HG03520 (cell line): ENCODE measurements around the gene DSE.

ENCODE experiments used
- ATAC-seq: cut with Tn5 transposase; IDR thresholded peaks from one replicate; pipeline ENCODE4 v1.9.1; 2021; ENCODE audit warnings: mild to moderate bottlenecking, moderate library complexity; ENCODE audit not compliant: unreplicated experiment

Gene DSE

DNA sequence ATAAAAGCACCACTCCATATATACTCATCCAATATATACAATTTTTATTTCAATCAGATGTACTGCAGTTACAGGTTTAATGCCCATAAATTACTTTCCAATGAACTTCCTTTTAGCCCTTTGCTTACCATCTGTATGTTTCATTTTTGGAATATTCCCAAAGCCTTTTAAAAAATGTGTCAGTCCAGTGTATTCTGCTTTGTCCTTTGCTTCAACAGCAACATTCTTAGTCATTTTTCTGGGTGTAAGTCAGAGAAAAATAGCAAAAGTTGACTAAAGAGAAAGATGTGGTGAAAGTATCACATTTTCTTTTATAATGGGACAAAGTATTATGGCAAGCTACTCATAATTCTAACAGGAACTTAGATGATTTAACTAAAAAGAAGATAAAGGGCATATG lies 15.2 kb downstream of the DSE start:
- no peak for ATAC-seq

GRCh38 chr6:116386581-116387299 lies 16.0 kb downstream of the DSE start:
- peak; percentile 29 for ATAC-seq

DNA sequence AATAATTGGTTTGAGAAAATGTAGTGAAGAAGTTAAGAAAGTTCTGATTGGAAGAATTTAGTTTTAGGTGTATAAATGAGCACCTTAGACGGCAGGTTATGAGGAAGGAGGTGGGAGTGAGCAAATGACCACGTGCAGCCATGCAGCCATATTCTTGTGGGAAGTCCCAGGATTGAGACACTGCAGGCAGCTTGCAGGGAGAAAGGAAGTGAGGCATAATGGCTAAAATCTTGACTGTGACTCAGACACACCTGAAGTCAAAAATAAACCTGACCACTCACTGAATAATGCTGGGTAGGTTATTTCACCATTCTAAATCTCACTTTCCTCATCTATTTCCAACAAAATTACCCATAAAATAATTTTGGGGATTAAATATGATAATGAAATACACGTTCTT lies 16.6 kb downstream of the DSE start:
- ATAC-seq, result peak; percentile 44

DNA sequence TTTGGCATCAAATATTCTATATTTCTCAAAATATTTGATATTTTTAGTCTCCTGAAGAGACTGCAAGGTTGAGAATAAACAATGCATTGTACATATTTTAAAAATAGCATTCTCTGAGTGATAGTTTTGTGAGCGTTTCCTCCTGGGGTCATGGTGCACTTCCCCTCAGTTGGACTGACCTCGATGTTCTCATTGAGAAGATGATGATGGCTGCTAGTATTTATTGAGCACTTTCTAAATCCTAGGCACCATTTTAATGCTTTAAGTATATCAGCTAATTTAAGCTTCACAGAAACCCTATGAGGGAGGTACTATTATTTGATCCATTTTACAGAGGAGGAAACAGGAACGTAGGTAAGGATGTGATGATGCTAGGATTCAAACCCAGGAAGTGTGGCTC lies 18.2 kb downstream of the DSE start:
- ATAC-seq, result no peak

DNA sequence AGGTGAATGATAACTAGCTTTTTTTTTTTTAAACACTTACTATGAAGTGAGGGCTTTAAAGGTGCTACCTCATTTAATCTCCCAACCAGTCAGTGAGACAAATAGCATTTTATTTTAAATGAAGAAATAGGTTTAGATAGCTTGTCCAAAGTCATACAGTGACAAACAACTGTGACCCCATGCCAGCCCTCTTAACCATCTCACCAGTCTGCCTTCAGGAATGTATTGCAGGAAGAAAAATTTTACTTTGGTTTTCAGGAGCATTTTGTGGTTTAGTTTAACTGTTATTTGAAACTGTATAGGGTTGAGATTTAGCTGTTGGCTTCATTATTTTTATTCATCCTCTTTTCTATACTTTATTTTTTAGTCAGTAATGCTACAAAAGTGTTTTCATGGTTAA lies 18.6 kb downstream of the DSE start:
- ATAC-seq, result no peak

- peak; percentile 39 for ATAC-seq
These were observed 19.8 kb downstream of the DSE start for GRCh38 chr6:116390581-116390980.

- no peak for ATAC-seq
These were observed 21.6 kb downstream of the DSE start for GRCh38 chr6:116392132-116393013.

DNA sequence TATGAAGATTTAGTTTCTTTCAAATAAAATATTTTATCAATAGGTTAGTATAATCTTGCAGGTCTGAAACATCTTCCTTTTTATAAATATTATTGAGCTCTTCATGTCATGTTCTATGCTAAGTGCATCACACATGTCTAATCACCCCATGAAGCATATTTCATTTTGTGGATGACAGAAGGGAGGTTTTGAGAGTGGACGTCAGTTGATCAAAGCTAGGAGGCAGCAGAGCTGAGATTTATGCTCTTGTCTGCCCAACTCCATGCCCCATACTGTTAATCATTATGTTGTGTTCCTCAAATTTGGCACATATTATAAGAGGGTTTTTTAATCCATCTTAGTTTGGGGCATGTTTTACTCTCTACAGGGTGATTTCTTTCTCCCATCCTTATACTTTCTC lies 22.7 kb downstream of the DSE start:
- ATAC-seq, result peak; percentile 31

DNA sequence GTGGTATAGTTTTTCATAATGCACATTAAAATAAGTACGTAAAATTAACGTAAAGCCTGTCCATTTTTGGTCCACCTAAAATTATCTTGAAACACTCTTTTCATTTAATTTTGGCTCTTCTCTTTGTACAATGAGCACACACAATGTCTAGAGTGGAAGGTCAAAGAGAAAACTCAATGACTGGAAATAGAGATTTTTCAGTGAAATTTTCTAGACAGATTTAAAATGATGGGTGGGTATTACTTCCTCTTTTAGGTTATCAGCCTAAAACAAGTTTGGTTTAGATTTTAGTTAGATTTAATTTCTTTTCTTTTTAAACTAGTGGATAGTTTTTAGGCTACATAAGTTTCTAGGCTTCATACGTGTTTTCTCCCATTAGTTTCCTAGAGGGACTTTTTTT lies 24.9 kb downstream of the DSE start:
- ATAC-seq, result no peak

DNA sequence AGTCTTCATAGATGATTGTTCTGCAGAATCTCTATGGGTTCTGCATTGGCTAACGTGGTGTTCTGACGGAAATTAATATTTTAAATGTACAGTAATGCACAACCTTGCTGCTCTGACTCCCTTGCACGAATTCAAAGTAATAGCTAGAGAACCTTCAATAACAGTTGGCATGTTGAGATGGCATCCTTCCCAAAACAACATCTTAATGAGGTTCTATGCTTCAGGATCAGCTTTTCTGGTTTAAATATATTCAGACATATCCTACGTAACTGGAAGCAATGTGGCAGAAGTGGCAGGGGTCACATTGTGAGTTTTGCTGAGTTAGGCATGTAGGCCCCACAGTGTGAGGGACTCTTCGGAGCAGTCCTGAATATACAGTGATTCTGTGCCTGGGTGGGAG lies 25.7 kb downstream of the DSE start:
- ATAC-seq, result no peak

GRCh38 chr6:116397914-116398313 lies 27.2 kb downstream of the DSE start:
- no peak for ATAC-seq

GRCh38 chr6:116398316-116399010 lies 27.7 kb downstream of the DSE start:
- ATAC-seq, result no peak

GRCh38 chr6:116399287-116399686 lies 28.5 kb downstream of the DSE start:
- no peak for ATAC-seq

DNA sequence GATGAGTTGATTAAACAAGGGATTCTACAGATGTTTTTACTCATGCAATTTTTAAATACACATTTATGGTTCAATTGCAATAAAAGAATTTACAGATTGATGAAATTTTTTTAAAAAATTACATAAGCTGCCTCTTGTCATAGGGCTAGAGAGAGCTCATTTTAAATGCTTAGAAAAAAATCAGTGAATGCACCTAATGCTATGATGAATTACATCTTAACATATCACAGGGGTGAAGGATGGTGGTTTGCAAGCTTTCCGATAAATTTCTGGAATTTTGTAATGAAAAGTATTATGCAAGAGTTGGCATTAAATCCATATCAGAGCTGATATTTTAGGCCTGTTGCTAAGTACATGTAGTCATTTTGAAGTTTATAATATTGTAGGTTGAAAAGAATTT lies 29.6 kb downstream of the DSE start:
- no peak for ATAC-seq

GRCh38 chr6:116402108-116402937 lies 31.6 kb downstream of the DSE start:
- no peak for ATAC-seq

GRCh38 chr6:116403205-116403604 lies 32.5 kb downstream of the DSE start:
- no peak for ATAC-seq

DNA sequence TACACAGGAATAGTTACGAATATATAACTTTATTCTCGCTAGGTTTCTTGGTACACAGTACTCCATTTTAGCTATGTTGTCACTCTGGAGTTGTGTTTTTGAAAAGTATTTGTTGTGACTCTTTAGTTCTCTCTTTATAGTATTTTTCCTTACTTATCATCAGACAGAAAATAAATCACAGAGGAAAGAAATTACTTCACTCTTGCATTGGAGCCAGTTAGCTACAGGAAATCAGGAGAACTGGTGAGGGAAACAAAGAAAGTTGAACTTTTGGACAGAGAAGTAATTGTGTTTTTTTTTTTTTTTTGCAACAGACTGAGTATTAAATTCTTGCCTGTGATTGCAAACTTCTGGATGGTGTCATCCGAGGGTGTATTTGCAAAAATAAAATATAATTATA lies 33.9 kb downstream of the DSE start:
- no peak for ATAC-seq

- peak; percentile 58 for ATAC-seq
These were observed 34.4 kb downstream of the DSE start for GRCh38 chr6:116405138-116405537.

GRCh38 chr6:116405652-116406356 lies 35.1 kb downstream of the DSE start:
- no peak for ATAC-seq

DNA sequence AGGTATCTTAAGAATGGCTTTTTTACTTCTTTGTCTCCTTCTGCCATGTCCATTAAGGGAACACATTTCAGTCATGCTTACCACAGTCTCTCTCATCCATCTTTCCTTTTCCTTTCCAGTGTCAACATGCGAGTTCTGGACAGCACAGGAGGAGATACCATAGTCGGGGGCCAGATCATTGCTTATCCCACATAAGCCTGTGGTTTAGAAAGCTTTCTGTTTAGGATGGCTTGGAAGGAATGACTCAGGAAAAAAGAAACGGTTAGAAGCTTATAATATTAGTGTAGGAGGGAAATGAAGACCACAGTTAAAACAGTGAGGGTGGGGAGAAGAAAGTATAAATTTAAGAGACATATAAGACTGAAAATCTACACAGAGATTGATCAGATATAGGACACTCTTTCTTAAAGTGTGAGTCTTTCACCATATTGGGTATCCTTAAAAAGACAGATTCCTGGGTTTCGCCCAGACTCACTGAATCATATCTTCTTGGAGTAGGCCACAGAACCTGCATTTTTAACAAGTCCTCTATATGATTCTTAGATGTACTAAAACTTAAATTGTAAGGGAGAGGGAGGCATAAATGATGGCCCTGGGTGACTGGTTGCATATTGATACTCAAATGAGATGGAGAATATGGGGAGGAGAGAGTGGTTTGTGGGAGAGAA lies 36.1 kb downstream of the DSE start:
- no peak for ATAC-seq
